Thymus (tissue), 11 donors: ENCODE measurements around the gene DDI2. TPM values are rescaled to one million over a fixed set of nuclear protein-coding genes. Genes with fewer than 3 reads are reported as not detected.

ENCODE experiments used
- DNase-seq, 9 donors: peaks; one replicate each; pipeline ENCODE4 v3.0.0-alpha.2; 2013; ENCODE audit warnings: low spot score in 9 of 9, low read depth in 6 of 9, missing footprints in 1 of 9
- H3K27ac ChIP-seq, 2 donors: one replicate each; pipeline ENCODE4 v1.5.1; 2013; ENCODE audit warnings: control low read depth in 1 of 2, low read depth in 1 of 2, low read length in 1 of 2, mild to moderate bottlenecking in 1 of 2, moderate library complexity in 1 of 2
- H3K27me3 ChIP-seq, 2 donors: one replicate each; pipeline ENCODE4 v1.5.1; 2013; ENCODE audit warnings: low read length in 1 of 2; ENCODE audit not compliant: control insufficient read depth in 2 of 2, insufficient read depth in 1 of 2
- H3K36me3 ChIP-seq, 2 donors: one replicate each; pipeline ENCODE4 v1.5.1; 2013; ENCODE audit warnings: low read length in 1 of 2, mild to moderate bottlenecking in 1 of 2, moderate library complexity in 1 of 2; ENCODE audit not compliant: control insufficient read depth in 2 of 2, insufficient read depth in 2 of 2
- H3K4me1 ChIP-seq, 2 donors: one replicate each; pipeline ENCODE4 v1.5.1; 2013; ENCODE audit warnings: low read length in 2 of 2; ENCODE audit not compliant: control insufficient read depth in 2 of 2, insufficient read depth in 2 of 2
- H3K4me3 ChIP-seq, 2 donors: one replicate each; pipeline ENCODE4 v1.5.1; 2013; ENCODE audit warnings: low read length in 2 of 2, control low read depth in 1 of 2, mild to moderate bottlenecking in 1 of 2
- H3K9me3 ChIP-seq, 2 donors: one replicate each; pipeline ENCODE4 v1.5.1; 2013; ENCODE audit warnings: low read length in 1 of 2, mild to moderate bottlenecking in 1 of 2; ENCODE audit not compliant: control insufficient read depth in 2 of 2, insufficient read depth in 1 of 2
- WGBS: extraction: QIAGEN DNeasy Blood & Tissue Kit; methylation state at CpG from one replicate; pipeline ENCODE4 v1.1.7; 2013; 5-methylcytosine and 5-hydroxymethylcytosine counted together
- polyA plus RNA-seq: library from polyadenylated mRNA; stranded (reverse); fragments of 200-250 nt; gene quantifications from one replicate; pipeline ENCODE4 v1.2.3, GENCODE V29; 2013
- total RNA-seq: library from RNA; stranded (reverse); fragments of 120-200 nt; gene quantifications from one replicate; pipeline ENCODE4 v1.2.4, GENCODE V29; 2013
- donor health status: healthy.

The DDI2 gene
- total and polyA plus RNA-seq, 2 donors: 7.4 to 10.5 TPM

DNA sequence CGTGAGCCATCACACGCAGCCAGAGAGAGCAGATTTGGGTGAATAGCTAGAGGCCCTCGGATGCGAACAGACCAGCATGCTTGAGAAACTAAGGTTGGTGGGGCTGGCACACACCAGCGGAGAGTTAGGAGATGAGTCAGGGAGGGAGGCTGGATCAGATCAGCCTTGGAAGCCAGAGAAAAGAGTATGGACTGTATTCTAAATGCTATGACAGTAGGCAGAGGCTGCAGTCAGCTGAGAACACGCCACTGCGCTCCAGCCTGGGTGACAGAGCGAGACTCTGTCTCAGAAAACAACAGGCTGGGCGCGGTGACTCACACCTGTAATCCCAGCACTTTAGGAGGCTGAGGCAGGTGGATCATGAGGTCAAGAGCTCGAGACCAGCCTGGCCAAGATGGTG, 62.9 kb downstream of the DDI2 start:
- Histone ChIP-seq H3K4me3 (no peak overlapping the region), H3K4me1 (peaks cover 5 to 6% of the 10 kb centered on the region in 2 donors), H3K27ac (no peak overlapping the region), H3K9me3 (no peaks in the 10 kb centered on the region), H3K36me3 (no peaks in the 10 kb centered on the region), H3K27me3 (no peaks in the 10 kb centered on the region)
- no peak for DNase-seq
- WGBS: 97% methylated on average over 11 of the region's 11 CpGs

DNA sequence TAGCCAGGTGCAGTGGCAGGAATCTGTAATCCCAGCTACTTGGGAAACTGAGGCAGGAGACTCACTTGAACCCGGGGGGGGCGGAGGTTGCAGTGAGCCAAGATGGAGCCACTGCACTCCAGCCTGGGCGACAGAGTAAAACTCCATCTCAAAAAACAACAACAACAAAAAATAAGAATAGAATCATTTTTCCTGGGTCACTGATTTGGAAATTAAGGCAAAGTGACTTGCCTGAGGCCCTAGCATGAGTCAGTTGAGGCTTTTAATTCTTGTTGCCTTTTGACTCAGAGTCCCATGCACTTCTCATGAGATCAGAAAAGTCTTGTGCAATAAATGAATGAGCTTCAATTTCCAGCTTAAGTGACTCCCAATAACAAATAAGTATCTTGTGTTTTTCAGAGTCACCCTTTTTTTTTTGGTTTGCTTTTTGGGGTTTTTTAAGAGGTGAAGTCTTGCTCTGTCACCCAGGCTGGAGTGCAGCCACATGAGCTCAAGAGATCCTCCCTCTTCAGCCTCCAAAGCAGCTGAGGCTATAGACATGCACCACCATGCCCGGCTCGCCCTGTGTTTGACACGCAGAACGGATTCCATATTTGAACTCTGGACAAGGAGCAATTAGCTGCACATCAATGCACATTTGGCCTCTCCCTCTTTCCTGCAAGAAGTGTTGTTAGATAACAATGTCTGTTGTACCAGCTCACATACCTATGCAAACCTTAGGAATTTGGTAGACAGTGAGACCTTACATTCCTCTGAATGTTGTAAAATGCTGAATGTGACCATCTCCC, 63.5 kb downstream of the DDI2 start:
- Histone ChIP-seq H3K27me3 (no peaks in the 10 kb centered on the region), H3K36me3 (no peaks in the 10 kb centered on the region), H3K27ac (no peak overlapping the region), H3K9me3 (no peaks in the 10 kb centered on the region), H3K4me1 (peaks cover 5 to 6% of the 10 kb centered on the region in 2 donors), H3K4me3 (no peak overlapping the region)
- WGBS: 94% methylated on average over 7 of the region's 7 CpGs
- DNase-seq: no peak

DNA sequence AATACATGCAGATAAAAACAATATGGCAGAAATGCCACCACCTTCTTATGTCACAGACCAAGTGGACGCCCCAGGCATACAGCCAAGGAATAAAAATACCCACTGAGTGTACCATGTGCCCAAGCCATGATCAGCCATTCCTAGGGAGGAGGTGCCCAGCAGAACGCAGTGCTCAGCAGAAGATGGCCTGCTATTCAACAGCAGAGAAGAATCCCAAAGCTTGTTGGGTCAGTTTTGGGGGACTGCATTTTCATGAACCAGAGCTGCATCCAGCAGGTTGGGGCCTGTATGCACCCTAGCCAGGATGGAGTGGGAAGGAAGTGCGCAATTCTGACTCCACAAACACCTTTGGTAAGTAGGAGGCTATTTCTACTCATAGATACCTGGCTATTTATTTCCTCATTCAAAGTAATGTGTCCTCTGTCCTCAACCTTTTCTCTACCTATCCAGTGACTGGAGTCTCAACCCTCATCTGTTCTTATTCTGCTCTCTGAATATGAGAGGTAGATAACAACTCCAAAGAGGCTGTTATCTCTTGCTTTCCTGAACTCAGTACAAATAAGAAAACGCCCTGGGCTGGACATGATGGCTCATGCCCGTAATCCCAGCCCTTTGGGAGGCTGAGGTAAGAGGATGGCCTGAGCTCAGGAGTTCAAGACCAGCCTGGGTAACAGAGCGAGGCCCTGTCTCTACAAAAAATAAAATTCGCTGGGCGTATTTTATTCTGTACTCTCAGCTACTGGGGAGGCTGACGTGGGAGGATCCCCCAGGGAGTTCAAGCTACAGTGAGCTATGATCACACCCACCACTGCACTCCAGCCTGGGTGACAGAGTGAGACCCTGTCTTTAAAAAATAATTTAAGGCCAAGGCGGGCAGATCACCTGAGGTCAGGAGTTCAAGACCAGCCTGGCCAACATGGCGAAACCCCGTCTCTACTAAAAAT, 64.4 kb downstream of the DDI2 start:
- no peaks in the 10 kb centered on the region for H3K9me3 ChIP-seq
- DNase-seq: no peak
- peak overlapping the region in 1 of 2 donors; percentile 11 for H3K27ac ChIP-seq
- H3K27me3 ChIP-seq: no peaks in the 10 kb centered on the region
- 95% methylated on average over 12 of the region's 12 CpGs for WGBS
- H3K36me3 ChIP-seq: no peaks in the 10 kb centered on the region
- peaks cover 5 to 6% of the 10 kb centered on the region in 2 donors for H3K4me1 ChIP-seq
- no peak overlapping the region for H3K4me3 ChIP-seq

DNA sequence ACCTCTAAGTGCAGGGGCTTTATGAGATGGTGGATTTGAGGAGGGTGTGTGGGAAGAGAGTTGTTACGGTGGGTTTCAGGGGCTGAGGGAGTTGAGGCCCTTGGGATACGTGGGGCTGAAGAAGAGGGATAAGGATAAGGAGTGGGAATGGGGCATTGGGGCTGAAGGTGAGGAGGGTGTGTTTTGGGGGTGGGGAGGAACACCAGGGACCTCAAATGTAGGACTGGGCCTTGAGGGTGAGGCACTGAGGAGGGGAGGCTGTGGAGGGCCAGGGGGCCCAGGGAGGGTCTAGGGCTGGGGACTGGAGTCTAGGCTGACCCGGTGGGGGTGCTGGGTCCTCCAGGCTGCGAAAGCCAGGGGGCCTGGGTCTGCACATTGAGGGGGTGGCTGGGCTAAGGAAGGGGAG, 65.7 kb downstream of the DDI2 start:
- WGBS: 96% methylated on average over 4 of the region's 4 CpGs
- peaks cover 5 to 6% of the 10 kb centered on the region in 2 donors for H3K4me1 ChIP-seq
- H3K36me3 ChIP-seq: no peaks in the 10 kb centered on the region
- DNase-seq: no peak
- H3K9me3 ChIP-seq: no peaks in the 10 kb centered on the region
- H3K27ac ChIP-seq: no peak overlapping the region
- H3K27me3 ChIP-seq: no peaks in the 10 kb centered on the region
- no peak overlapping the region for H3K4me3 ChIP-seq

DNA sequence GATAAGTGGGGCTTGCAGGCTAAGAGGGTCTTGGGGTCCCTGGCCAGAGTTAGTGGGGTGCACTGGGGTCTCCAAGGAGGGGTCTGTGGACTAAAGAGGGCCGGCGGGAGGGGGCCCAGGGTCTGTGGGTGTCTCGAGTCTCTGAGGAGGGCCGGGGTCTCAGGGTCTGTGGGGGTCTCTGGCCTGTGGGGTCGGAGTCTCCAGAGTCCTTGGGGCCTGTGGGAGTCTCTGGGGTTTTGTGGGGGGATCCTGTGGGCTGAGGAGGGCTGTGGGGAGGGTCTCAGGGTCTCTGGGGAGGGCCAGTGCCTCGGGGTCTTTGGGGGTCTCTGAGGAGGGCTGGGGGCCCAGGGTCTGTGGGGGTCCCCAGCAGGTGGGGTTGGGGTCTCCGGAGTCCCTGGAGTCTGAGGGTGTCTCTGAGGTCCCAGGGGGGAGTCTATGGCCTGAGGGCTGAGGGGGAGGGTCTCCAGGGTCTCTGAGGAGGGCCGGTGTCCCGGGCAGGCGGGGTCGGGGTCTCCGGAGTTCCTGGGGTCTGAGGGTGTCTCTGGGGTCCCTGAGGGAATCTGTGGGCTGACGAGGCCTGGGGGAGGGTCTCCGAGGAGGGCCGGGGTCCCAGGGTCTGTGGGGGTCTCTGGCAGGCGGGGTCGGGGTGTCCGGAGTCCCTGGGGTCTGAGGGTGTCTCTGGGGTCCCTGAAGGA, 66.2 kb downstream of the DDI2 start:
- 48% methylated on average over 18 of the region's 18 CpGs for WGBS
- peak overlapping the region; percentile 83 to 96 for H3K27ac ChIP-seq
- H3K27me3 ChIP-seq: no peaks in the 10 kb centered on the region

DNA sequence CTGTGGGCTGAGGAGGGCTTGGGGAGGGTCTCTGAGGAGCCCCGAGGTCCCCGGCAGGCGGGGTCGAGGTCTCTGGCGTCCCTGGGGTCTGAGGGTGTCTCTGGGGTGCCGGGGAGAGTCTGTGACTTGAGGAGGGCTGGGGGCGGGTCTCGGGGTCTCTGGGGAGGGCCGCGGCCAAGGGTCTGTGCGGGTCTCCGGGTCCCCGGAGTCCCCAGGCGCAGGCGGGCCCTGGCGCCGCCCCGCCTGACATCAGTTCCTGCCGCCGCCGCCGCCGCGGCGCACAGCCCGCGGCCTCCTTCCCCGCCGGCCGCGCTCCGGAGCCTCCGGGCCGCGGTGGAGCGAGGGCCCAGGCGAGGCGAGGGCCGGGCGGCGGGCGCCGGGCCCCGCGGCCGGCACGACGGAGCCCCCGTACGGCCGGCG, 66.8 kb downstream of the DDI2 start, which contains the start of gene PLEKHM2:
Gene PLEKHM2, plus strand, starts transcription at position 279 of the 420 bp plus-strand sequence. CDS start 239 bp downstream, outside the sequence.
- Histone ChIP-seq H3K9me3 (no peaks in the 10 kb centered on the region), H3K36me3 (peaks cover 0 to 2% of the 10 kb centered on the region in 2 donors), H3K27me3 (no peaks in the 10 kb centered on the region), H3K4me3 (peak within 1 kb of the TSS; percentile 81 to 96), H3K4me1 (peaks cover 5 to 6% of the 10 kb centered on the region in 2 donors), H3K27ac (peak within 1 kb of the TSS; percentile 83 to 96)
- peak in 4 of 9 donors; percentile 32 to 70 (median 58) for DNase-seq
- WGBS: 1% methylated on average over 52 of the region's 52 CpGs

More for the DNA sequence above, 66.2 kb downstream of the DDI2 start:
- Histone ChIP-seq H3K4me1 (peaks cover 5 to 6% of the 10 kb centered on the region in 2 donors), H3K4me3 (peak overlapping the region; percentile 81 to 96), H3K36me3 (no peaks in the 10 kb centered on the region), H3K9me3 (no peaks in the 10 kb centered on the region)
- no peak for DNase-seq

DNA sequence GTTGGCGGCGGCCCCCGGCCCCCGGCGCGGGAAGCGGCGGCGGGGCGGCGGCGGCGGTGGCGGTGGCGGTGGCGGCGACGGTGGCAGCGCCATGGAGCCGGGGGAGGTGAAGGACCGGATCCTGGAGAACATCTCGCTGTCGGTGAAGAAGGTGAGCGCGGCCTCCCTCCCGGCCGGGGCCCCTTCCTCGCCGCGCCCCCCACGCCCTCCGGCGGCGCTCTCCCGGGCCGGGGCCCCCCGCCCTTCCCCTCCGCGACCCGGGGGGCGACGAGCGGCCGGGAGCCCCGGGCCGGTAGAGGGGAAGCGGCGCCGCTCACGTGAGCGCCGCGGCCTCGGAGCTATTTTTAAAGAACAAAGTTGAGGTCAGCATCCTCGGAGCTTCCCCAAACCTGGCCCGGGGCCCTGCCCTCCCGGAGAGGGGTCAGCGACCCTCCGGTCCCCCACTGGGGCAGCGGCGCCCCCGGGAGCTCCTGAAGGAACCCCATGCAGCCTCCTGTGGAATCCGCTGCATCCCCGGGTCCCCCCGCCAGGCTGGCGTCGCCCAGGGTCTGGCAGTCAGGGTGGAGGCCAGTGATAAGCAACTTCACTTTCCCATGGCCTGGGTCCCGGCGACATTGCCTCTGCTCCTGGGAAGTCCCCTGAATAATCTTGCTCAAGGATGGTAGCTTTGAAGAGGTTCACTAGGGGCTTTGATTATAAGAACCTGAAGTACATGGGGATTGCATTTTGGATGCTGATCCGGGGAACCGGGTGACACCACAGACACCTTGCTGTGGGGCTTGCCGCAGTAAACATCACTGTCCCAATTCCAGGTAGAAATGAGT, 67.4 kb downstream of the DDI2 start:
- no peaks in the 10 kb centered on the region for H3K9me3 ChIP-seq
- H3K4me3 ChIP-seq: peak overlapping the region; percentile 75 to 96
- H3K36me3 ChIP-seq: peaks cover 0 to 2% of the 10 kb centered on the region in 2 donors
- H3K27me3 ChIP-seq: no peaks in the 10 kb centered on the region
- H3K27ac ChIP-seq: peak overlapping the region; percentile 46 to 96
- DNase-seq: peak in 2 of 9 donors; percentile 18 to 47
- 2% methylated on average over 69 of the region's 72 CpGs for WGBS
- peaks cover 5 to 6% of the 10 kb centered on the region in 2 donors for H3K4me1 ChIP-seq

DNA sequence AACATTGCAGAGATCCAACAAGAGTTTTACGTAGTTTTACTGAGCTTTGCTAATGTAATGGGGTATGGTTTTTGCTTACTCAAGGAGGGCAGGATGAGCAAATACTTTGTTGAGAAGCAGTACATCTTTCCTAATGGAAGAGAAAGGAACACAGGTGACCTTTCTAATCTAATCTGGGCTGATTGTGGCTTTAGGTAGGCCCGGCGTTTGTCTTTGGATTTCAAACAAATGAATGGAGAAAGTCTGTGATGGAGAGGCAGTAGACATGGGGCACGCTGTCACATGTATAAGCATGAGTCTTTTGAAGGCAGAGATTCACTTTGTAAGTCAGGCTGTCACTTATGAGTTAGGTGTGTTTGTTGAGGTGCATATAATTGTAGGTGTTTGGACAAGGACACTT, 68.6 kb downstream of the DDI2 start:
- no peak for DNase-seq
- H3K4me3 ChIP-seq: no peak overlapping the region
- H3K36me3 ChIP-seq: peaks cover 0 to 4% of the 10 kb centered on the region in 2 donors
- H3K4me1 ChIP-seq: peaks cover 5 to 6% of the 10 kb centered on the region in 2 donors
- WGBS: 89% methylated on average over 4 of the region's 4 CpGs
- no peaks in the 10 kb centered on the region for H3K27me3 ChIP-seq
- H3K27ac ChIP-seq: no peak overlapping the region
- H3K9me3 ChIP-seq: no peaks in the 10 kb centered on the region
